Left cardiac atrium (tissue), 4 donors: Measurements from ENCODE around the gene ZNF223. TPM values are rescaled to one million over a fixed set of nuclear protein-coding genes. Genes with fewer than 3 reads are reported as not detected.

Source experiments
- ATAC-seq, 2 donors: fragments of 200-7000 bp; cut with Tn5 transposase; one replicate each; pipeline ENCODE4 v1.9.1; 2020; ENCODE audit warnings: mild to moderate bottlenecking in 2 of 2, moderate library complexity in 2 of 2
- DNase-seq: peaks from one replicate; pipeline ENCODE4 v3.0.0-alpha.2; 2020
- intact Hi-C, 2 donors: fragments of 100-400 bp; cut with DNase I; formaldehyde crosslinking; loops; one replicate each; pipeline versions ENCODE4 v1.14.1 to v1.15.1; 2022 to 2023
- total RNA-seq, 2 donors: library from RNA; stranded (reverse); fragmentation: NEBNext Ultra II Directional; extraction: Animal tissue kit (Norgen Biotek cat#: 25700); gene quantifications; one replicate each; pipeline ENCODE4 v1.2.1, GENCODE V29; 2021
- donor health status: DM: no; HTN: yes; CAD: no.
- donor health status: DM: no; HTN: yes; CAD: no; lungs with severe emphysema.
- donor health status: DM: yes; HTN: yes; CAD: no.
- donor health status: Dilated cardiomyopathy.

Gene ZNF223
- total RNA-seq, 2 donors from 2014 or later = 2.8 to 2.9 TPM

- intact Hi-C loops = no loop called here
- DNase-seq (no peak), ATAC-seq (no peak)
Observed at GRCh38 chr19:44061038-44061437, 9.2 kb downstream of the ZNF223 start.

GRCh38 chr19:44066305-44066704 is 14.5 kb downstream of the ZNF223 start:
- ATAC-seq = no peak
- intact Hi-C loops = no loop called here
- DNase-seq = no peak

- ATAC-seq (no peak), DNase-seq (no peak)
- intact Hi-C loops = no loop called here
Observed at GRCh38 chr19:44069415-44069814, 17.6 kb downstream of the ZNF223 start.

GRCh38 chr19:44071824-44072542 is 20.1 kb downstream of the ZNF223 start, which contains the start of gene ZNF284:
ZNF284 (plus strand) TSS chr19:44072159; CDS start chr19:44076390, 4,231 bp downstream.
- peak; percentile 88 for DNase-seq
- peak; percentile 99 to 100 for ATAC-seq
- intact Hi-C loops = no loop called here

GRCh38 chr19:44072543-44073401 is 20.9 kb downstream of the ZNF223 start:
- intact Hi-C loops = no loop called here
- ATAC-seq (peak; percentile 29 to 50), DNase-seq (no peak)

GRCh38 chr19:44076325-44076724 is 24.5 kb downstream of the ZNF223 start:
- DNase-seq (no peak), ATAC-seq (no peak)
- intact Hi-C loops = no loop called here

- no peak for DNase-seq
- intact Hi-C loops = no loop called here
- ATAC-seq = no peak
Observed at GRCh38 chr19:44092108-44092507, 40.3 kb downstream of the ZNF223 start.

GRCh38 chr19:44093931-44094765 is 42.3 kb downstream of the ZNF223 start, which contains the start of gene ZNF224:
ZNF224 (plus strand) TSS chr19:44094361; CDS start chr19:44097874, 3,513 bp downstream.
- DNase-seq (peak; percentile 93), ATAC-seq (peak; percentile 99 to 100)
- intact Hi-C loops = no loop called here

- ATAC-seq (no peak), DNase-seq (no peak)
- intact Hi-C loops = no loop called here
Observed at GRCh38 chr19:44107751-44108150, 55.9 kb downstream of the ZNF223 start.

GRCh38 chr19:44109458-44109857 is 57.6 kb downstream of the ZNF223 start:
- ATAC-seq = no peak
- no peak for DNase-seq
- intact Hi-C loops = no loop called here

GRCh38 chr19:44111910-44112463 is 60.2 kb downstream of the ZNF223 start:
- DNase-seq (peak; percentile 37), ATAC-seq (no peak)
- intact Hi-C loops = loop anchor here in 1 of 2 donors (5.0 kb wide), 1 partner anchor 195 kb away; the partner anchor contains the start of gene ZNF235

- DNase-seq (no peak), ATAC-seq (no peak)
- intact Hi-C loops = loop anchor here in 1 of 2 donors (5.0 kb wide), 1 partner anchor 195 kb away; the partner anchor contains the start of gene ZNF235
Observed at GRCh38 chr19:44112802-44113137, 60.9 kb downstream of the ZNF223 start.

GRCh38 chr19:44113138-44113783 is 61.4 kb downstream of the ZNF223 start, which contains the start of gene ZNF225:
ZNF225 (plus strand) TSS chr19:44113399; CDS start chr19:44115828, 2,429 bp downstream.
- intact Hi-C loops = loop anchor here in 1 of 2 donors (5.0 kb wide), 1 partner anchor 194 kb away; the partner anchor contains the start of gene ZNF235
- DNase-seq (peak; percentile 95), ATAC-seq (peak; percentile 99)

GRCh38 chr19:44113784-44114390 is 62.1 kb downstream of the ZNF223 start:
- intact Hi-C loops = loop anchor here in 1 of 2 donors (5.0 kb wide), 1 partner anchor 193 kb away; the partner anchor contains the start of gene ZNF235
- ATAC-seq (peak in 1 of 2 donors; percentile 2), DNase-seq (peak; percentile 30)
